Loucy (cell line): Measurements from ENCODE around the gene IL6R.

Source experiments
- H2AFZ ChIP-seq: fragments of 200-600 bp; sonication (generic); 2 replicates; pipeline ENCODE4 v1.6.0; 2016; ENCODE audit warnings: antibody characterized with exemption, mild to moderate bottlenecking, low read length, moderate library complexity
- H3F3A ChIP-seq: fragments of 200-600 bp; 2 replicates; pipeline ENCODE4 v1.6.0; 2016; ENCODE audit warnings: antibody characterized with exemption, low read depth, mild to moderate bottlenecking
- H3K27me3 ChIP-seq: fragments of 200-600 bp; sonication (generic); 2 replicates; pipeline ENCODE4 v1.6.1; 2014; ENCODE audit warnings: low read length, mild to moderate bottlenecking; ENCODE audit not compliant: insufficient read depth, poor library complexity, severe bottlenecking
- H3K36me3 ChIP-seq: fragments of 200-600 bp; sonication (generic); 2 replicates; pipeline ENCODE4 v1.6.1; 2016; ENCODE audit warnings: low read length; ENCODE audit not compliant: insufficient read depth
- H3K4me1 ChIP-seq: fragments of 200-600 bp; sonication (generic); 2 replicates; pipeline ENCODE4 v1.5.1; 2014; ENCODE audit warnings: low read length, mild to moderate bottlenecking; ENCODE audit not compliant: insufficient read depth, poor library complexity, severe bottlenecking
- H3K4me2 ChIP-seq: fragments of 200-600 bp; sonication (generic); 2 replicates; pipeline ENCODE4 v1.6.0; 2014; ENCODE audit warnings: antibody characterized with exemption, low read length, low read depth, mild to moderate bottlenecking; ENCODE audit not compliant: poor library complexity, severe bottlenecking
- H3K4me3 ChIP-seq: fragments of 200-600 bp; sonication (generic); 2 replicates; pipeline ENCODE4 v1.5.1; 2014; ENCODE audit warnings: low read length, mild to moderate bottlenecking, mixed read lengths; ENCODE audit not compliant: poor library complexity, severe bottlenecking
- H3K79me2 ChIP-seq: fragments of 200-600 bp; sonication (generic); 2 replicates; pipeline ENCODE4 v1.6.1; 2014; ENCODE audit warnings: low read length; ENCODE audit not compliant: insufficient read depth
- H3K9ac ChIP-seq: fragments of 200-600 bp; sonication (generic); 2 replicates; pipeline ENCODE4 v1.6.0; 2014; ENCODE audit warnings: mild to moderate bottlenecking, low read depth, low read length, moderate library complexity; ENCODE audit not compliant: poor library complexity, severe bottlenecking
- H3K9me2 ChIP-seq: fragments of 200-600 bp; sonication (generic); replicated peaks from 2 replicates; pipeline ENCODE4 v1.6.1; 2016; ENCODE audit warnings: low read depth, low read length, mixed read lengths
- H3K9me3 ChIP-seq: fragments of 200-600 bp; sonication (generic); 2 replicates; pipeline ENCODE4 v1.6.1; 2014; ENCODE audit warnings: mild to moderate bottlenecking, antibody characterized with exemption, low read length, low read depth; ENCODE audit not compliant: insufficient read depth
- H4K20me1 ChIP-seq: fragments of 200-600 bp; sonication (generic); 2 replicates; pipeline ENCODE4 v1.6.0; 2014; ENCODE audit warnings: antibody characterized with exemption, low read length, mild to moderate bottlenecking; ENCODE audit not compliant: insufficient read depth, poor library complexity, severe bottlenecking
- EZH2phosphoT487 ChIP-seq: fragments of 200-600 bp; IDR thresholded peaks from 2 replicates; pipeline ENCODE4 v1.6.1; 2018; ENCODE audit warnings: antibody characterized with exemption, mild to moderate bottlenecking, moderate library complexity, borderline replicate concordance
- TF ChIP-seq, protein P1 (sequence below): fragments of 200-600 bp; sonication (generic); conservative IDR thresholded peaks from 2 replicates; pipeline ENCODE4 v1.5.1; 2014; ENCODE audit warnings: mild to moderate bottlenecking, antibody characterized with exemption, low read length

IL6R gene

DNA sequence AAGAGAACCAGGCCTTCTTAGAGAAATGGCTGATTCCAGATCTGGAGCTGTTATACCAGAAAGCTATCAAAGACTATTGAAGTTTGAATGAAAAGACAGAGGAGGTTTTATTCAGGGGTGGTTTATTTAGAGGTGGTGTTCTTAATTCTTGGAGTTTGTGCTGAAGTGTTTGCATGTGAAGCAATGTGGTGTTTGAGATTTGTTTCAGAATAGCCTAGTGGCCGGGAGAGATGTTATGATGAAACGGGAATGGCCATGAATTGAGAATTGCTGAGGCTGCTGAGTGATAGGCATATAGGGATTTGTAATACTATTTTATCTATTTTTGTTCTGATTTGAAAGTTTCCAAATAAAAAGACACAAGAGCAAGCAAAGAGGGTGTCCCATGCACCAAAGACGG is 107.6 kb downstream of the IL6R start:
- no peak overlapping the region for H3K9ac ChIP-seq
- H3K4me2 ChIP-seq = no peak overlapping the region
- H3K4me1 ChIP-seq = no peaks in the 10 kb centered on the region
- H3K9me3 ChIP-seq = no peaks in the 10 kb centered on the region
- H3K4me3 ChIP-seq = no peak overlapping the region
- TF ChIP-seq, protein P1, sequence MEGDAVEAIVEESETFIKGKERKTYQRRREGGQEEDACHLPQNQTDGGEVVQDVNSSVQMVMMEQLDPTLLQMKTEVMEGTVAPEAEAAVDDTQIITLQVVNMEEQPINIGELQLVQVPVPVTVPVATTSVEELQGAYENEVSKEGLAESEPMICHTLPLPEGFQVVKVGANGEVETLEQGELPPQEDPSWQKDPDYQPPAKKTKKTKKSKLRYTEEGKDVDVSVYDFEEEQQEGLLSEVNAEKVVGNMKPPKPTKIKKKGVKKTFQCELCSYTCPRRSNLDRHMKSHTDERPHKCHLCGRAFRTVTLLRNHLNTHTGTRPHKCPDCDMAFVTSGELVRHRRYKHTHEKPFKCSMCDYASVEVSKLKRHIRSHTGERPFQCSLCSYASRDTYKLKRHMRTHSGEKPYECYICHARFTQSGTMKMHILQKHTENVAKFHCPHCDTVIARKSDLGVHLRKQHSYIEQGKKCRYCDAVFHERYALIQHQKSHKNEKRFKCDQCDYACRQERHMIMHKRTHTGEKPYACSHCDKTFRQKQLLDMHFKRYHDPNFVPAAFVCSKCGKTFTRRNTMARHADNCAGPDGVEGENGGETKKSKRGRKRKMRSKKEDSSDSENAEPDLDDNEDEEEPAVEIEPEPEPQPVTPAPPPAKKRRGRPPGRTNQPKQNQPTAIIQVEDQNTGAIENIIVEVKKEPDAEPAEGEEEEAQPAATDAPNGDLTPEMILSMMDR = no peak
- TF ChIP-seq EZH2phosphoT487 = no peak
- H4K20me1 ChIP-seq = no peaks in the 10 kb centered on the region
- H2AFZ ChIP-seq = no peak overlapping the region
- no peaks in the 10 kb centered on the region for H3F3A ChIP-seq
- no peaks in the 10 kb centered on the region for H3K79me2 ChIP-seq
- no peaks in the 10 kb centered on the region for H3K9me2 ChIP-seq
- H3K36me3 ChIP-seq = no peaks in the 10 kb centered on the region
- no peaks in the 10 kb centered on the region for H3K27me3 ChIP-seq

DNA sequence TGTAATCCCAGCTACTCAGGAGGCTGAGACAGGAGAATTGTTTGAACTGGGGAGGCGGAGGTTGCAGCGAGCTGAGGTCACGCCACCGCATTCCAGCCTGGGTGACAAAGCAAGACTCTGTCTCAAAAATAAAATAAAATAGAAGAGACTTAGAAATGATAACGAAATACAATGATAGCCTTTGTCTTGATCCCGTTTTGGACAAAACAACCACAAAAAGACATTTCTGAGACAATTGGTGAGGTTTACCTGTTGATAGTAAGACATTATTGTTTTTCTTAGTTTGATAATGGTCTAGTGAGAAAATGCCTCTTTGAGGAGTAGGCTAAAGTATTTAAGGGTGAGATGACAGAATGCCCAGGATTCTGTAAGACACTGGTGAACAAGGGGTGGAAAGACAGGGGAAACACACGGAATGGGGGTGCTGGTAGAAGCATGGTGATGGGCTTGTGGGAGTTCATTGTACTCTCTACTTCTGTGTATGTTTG is 109.0 kb downstream of the IL6R start:
- H3K36me3 ChIP-seq = no peaks in the 10 kb centered on the region
- TF ChIP-seq EZH2phosphoT487 = no peak
- TF ChIP-seq, protein P1 = no peak
- H3K4me1 ChIP-seq = no peaks in the 10 kb centered on the region
- no peaks in the 10 kb centered on the region for H3K9me3 ChIP-seq
- no peaks in the 10 kb centered on the region for H3K27me3 ChIP-seq
- no peak overlapping the region for H3K4me3 ChIP-seq
- no peak overlapping the region for H3K9ac ChIP-seq
- H3F3A ChIP-seq = no peaks in the 10 kb centered on the region
- H3K79me2 ChIP-seq = no peaks in the 10 kb centered on the region
- no peak overlapping the region for H3K4me2 ChIP-seq
- H2AFZ ChIP-seq = no peak overlapping the region
- H4K20me1 ChIP-seq = no peaks in the 10 kb centered on the region
- no peaks in the 10 kb centered on the region for H3K9me2 ChIP-seq

DNA sequence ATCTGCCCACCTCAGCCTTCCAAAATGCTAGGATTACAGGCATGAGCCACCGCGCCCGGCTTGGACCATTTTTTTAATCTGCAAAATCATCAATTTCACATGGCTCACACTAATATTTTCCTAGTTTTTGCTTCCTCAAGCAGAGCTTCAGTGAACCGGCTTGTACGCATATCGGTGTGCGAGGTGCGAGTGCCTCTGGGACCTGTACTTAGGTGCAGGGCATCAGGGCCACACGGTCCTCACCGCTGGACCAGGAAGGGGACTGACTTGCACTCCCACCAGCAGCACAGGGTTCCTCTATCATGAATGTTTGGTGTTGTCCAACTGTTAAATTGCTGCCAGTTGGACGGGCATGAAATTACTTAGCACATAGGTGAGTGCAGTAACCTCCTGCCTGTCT is 112.5 kb downstream of the IL6R start:
- Histone ChIP-seq H4K20me1 (no peaks in the 10 kb centered on the region), H3K9me3 (no peaks in the 10 kb centered on the region), H2AFZ (no peak overlapping the region), H3K9ac (no peak overlapping the region), H3K4me1 (no peaks in the 10 kb centered on the region), H3K27me3 (no peaks in the 10 kb centered on the region), H3K4me2 (no peak overlapping the region), H3K36me3 (no peaks in the 10 kb centered on the region), H3F3A (no peaks in the 10 kb centered on the region), H3K4me3 (no peak overlapping the region), H3K9me2 (no peaks in the 10 kb centered on the region), H3K79me2 (no peaks in the 10 kb centered on the region)
- TF ChIP-seq, protein P1 = no peak
- TF ChIP-seq EZH2phosphoT487 = no peak
